Muscle of leg (tissue), 16 donors: ENCODE data around the gene HOATZ. TPM values are rescaled to one million over a fixed set of nuclear protein-coding genes. Genes with fewer than 3 reads are reported as not detected.

ENCODE experiments used
- DNase-seq: peaks from one replicate; pipeline ENCODE4 v3.0.0; 2013
- H3K27ac ChIP-seq: one replicate; pipeline ENCODE4 v1.5.1; 2013; ENCODE audit warnings: mild to moderate bottlenecking, low read length, control low read depth
- H3K27me3 ChIP-seq: one replicate; pipeline ENCODE4 v1.6.1; 2013; ENCODE audit warnings: low read length; ENCODE audit not compliant: control insufficient read depth, insufficient read depth
- H3K36me3 ChIP-seq: one replicate; pipeline ENCODE4 v1.6.1; 2013; ENCODE audit warnings: low read length; ENCODE audit not compliant: control insufficient read depth, insufficient read depth
- H3K4me1 ChIP-seq: one replicate; pipeline ENCODE4 v1.6.1; 2013; ENCODE audit warnings: low read length; ENCODE audit not compliant: control insufficient read depth, insufficient read depth
- H3K4me3 ChIP-seq: one replicate; pipeline ENCODE4 v1.5.1; 2013; ENCODE audit warnings: low read length, control low read depth
- H3K9me3 ChIP-seq: replicated peaks from 2 replicates; pipeline ENCODE4 v1.6.1; 2013; ENCODE audit warnings: low read depth, low read length; ENCODE audit not compliant: control insufficient read depth
- whole genome bisulfite sequencing: methylation state at CpG from one replicate; pipeline ENCODE4 v1.1.5; 2013; ENCODE audit warnings: missing lambda C conversion rate; ENCODE audit not compliant: insufficient coverage; 5-methylcytosine and 5-hydroxymethylcytosine counted together
- long read RNA-seq, 11 donors: transcript quantifications; one replicate each; lab custom pipeline, GENCODE V29; 2026
- polyA plus RNA-seq, 8 donors: library from polyadenylated mRNA; unstranded; fragments of 120-200 nt; gene quantifications; one replicate each; pipeline versions ENCODE4 v1.2.1 to v1.2.3, GENCODE V29; 2013; ENCODE audit warnings: inconsistent platforms in 1 of 8, low replicate concordance in 1 of 8; ENCODE audit not compliant: insufficient read length in 8 of 8, insufficient read depth in 1 of 8
- total RNA-seq: library from RNA; stranded (reverse); fragments of 120-200 nt; gene quantifications from one replicate; pipeline ENCODE4 v1.2.4, GENCODE V29; 2013

The HOATZ gene
- not detected for total RNA-seq
- under 1 TPM in 7 of 8 donors, not detected in 1; 0.09 to 0.60 (median 0.12) TPM for polyA plus RNA-seq
- long read RNA-seq, donor 1, result 0 reads
- long read RNA-seq, donor 2, result 0 reads
- long read RNA-seq, donor 3, result 0 reads
- long read RNA-seq, donor 4, result 0 reads
- long read RNA-seq, donor 5, result 0 reads
- long read RNA-seq, donor 6, result 0 reads
- long read RNA-seq, donor 7, result 0 reads
- long read RNA-seq, donor 8, result 0 reads
- long read RNA-seq, donor 9, result 0 reads
- long read RNA-seq, donor 10, result 0 reads
- long read RNA-seq, donor 11, result 0 reads

- H3K27ac ChIP-seq, result no peak within 1 kb of the TSS
- H3K36me3 ChIP-seq, result no peaks in the 10 kb centered on the region
- H3K9me3 ChIP-seq, result no peaks in the 10 kb centered on the region
- WGBS, result 2% methylated on average over 23 of the region's 39 CpGs
- peak; percentile 19 for DNase-seq
- peaks cover 9% of the 10 kb centered on the region for H3K4me1 ChIP-seq
- H3K4me3 ChIP-seq, result no peak within 1 kb of the TSS
- peaks cover 32% of the 10 kb centered on the region for H3K27me3 ChIP-seq
Measured at GRCh38 chr11:111514216-111515031, at the start of gene HOATZ. Gene HOATZ (plus strand): TSS chr11:111514778. CDS start chr11:111514785, 7 bp downstream.

GRCh38 chr11:111465400-111465799 is 49.2 kb upstream of the HOATZ start:
- H3K27me3 ChIP-seq, result peaks cover under 1% of the 10 kb centered on the region
- H3K36me3 ChIP-seq, result no peaks in the 10 kb centered on the region
- H3K9me3 ChIP-seq, result no peaks in the 10 kb centered on the region
- H3K4me1 ChIP-seq, result peaks cover 5% of the 10 kb centered on the region
- no CpG with 5 or more reads among the region's 1 CpG for WGBS
- H3K27ac ChIP-seq, result no peak overlapping the region
- no peak overlapping the region for H3K4me3 ChIP-seq
- DNase-seq, result no peak

- no peaks in the 10 kb centered on the region for H3K27me3 ChIP-seq
- H3K4me1 ChIP-seq, result no peaks in the 10 kb centered on the region
- DNase-seq, result no peak
- H3K9me3 ChIP-seq, result no peaks in the 10 kb centered on the region
- H3K27ac ChIP-seq, result no peak overlapping the region
- H3K4me3 ChIP-seq, result no peak overlapping the region
- no peaks in the 10 kb centered on the region for H3K36me3 ChIP-seq
Measured at GRCh38 chr11:111466615-111467014, 48.0 kb upstream of the HOATZ start.

GRCh38 chr11:111469200-111469599 is 45.4 kb upstream of the HOATZ start:
- no peaks in the 10 kb centered on the region for H3K4me1 ChIP-seq
- no peaks in the 10 kb centered on the region for H3K27me3 ChIP-seq
- H3K4me3 ChIP-seq, result no peak overlapping the region
- H3K27ac ChIP-seq, result no peak overlapping the region
- no peaks in the 10 kb centered on the region for H3K36me3 ChIP-seq
- peak; percentile 46 for DNase-seq
- H3K9me3 ChIP-seq, result no peaks in the 10 kb centered on the region
- WGBS, result 27% methylated on average over 3 of the region's 4 CpGs

- Histone ChIP-seq H3K36me3 (no peaks in the 10 kb centered on the region), H3K9me3 (no peaks in the 10 kb centered on the region), H3K4me1 (peaks cover 2% of the 10 kb centered on the region), H3K27me3 (no peaks in the 10 kb centered on the region), H3K4me3 (no peak overlapping the region), H3K27ac (no peak overlapping the region)
- no peak for DNase-seq
- WGBS, result no CpG with 5 or more reads among the region's 1 CpG
Measured at GRCh38 chr11:111472228-111472627, 42.4 kb upstream of the HOATZ start.

- peaks cover 2% of the 10 kb centered on the region for H3K4me1 ChIP-seq
- H3K9me3 ChIP-seq, result no peaks in the 10 kb centered on the region
- no peak for DNase-seq
Measured at GRCh38 chr11:111474432-111474831, 40.1 kb upstream of the HOATZ start.

GRCh38 chr11:111476366-111476765 is 38.2 kb upstream of the HOATZ start:
- WGBS, result no CpG with 5 or more reads among the region's 2 CpGs
- no peak overlapping the region for H3K4me3 ChIP-seq
- H3K27ac ChIP-seq, result no peak overlapping the region
- H3K9me3 ChIP-seq, result no peaks in the 10 kb centered on the region
- peaks cover 2% of the 10 kb centered on the region for H3K4me1 ChIP-seq
- H3K36me3 ChIP-seq, result no peaks in the 10 kb centered on the region
- no peak for DNase-seq
- peaks cover 2% of the 10 kb centered on the region for H3K27me3 ChIP-seq

More at GRCh38 chr11:111474432-111474831, 40.1 kb upstream of the HOATZ start:
- Histone ChIP-seq H3K4me3 (no peak overlapping the region), H3K36me3 (no peaks in the 10 kb centered on the region), H3K27me3 (peaks cover 2% of the 10 kb centered on the region), H3K27ac (no peak overlapping the region)

- Histone ChIP-seq H3K27ac (no peak overlapping the region), H3K27me3 (peaks cover 2% of the 10 kb centered on the region), H3K36me3 (no peaks in the 10 kb centered on the region), H3K4me1 (peaks cover 2% of the 10 kb centered on the region), H3K4me3 (no peak overlapping the region), H3K9me3 (no peaks in the 10 kb centered on the region)
- peak; percentile 77 for DNase-seq
- WGBS, result no CpG with 5 or more reads among the region's 3 CpGs
Measured at GRCh38 chr11:111476956-111477355, 37.6 kb upstream of the HOATZ start.

GRCh38 chr11:111477898-111478297 is 36.7 kb upstream of the HOATZ start:
- Histone ChIP-seq H3K27me3 (peaks cover 2% of the 10 kb centered on the region), H3K36me3 (no peaks in the 10 kb centered on the region), H3K9me3 (no peaks in the 10 kb centered on the region), H3K4me1 (peaks cover 2% of the 10 kb centered on the region), H3K27ac (no peak overlapping the region), H3K4me3 (no peak overlapping the region)
- DNase-seq, result no peak
- WGBS, result no CpG with 5 or more reads among the region's 2 CpGs

GRCh38 chr11:111479666-111480065 is 34.9 kb upstream of the HOATZ start:
- peaks cover 6% of the 10 kb centered on the region for H3K9me3 ChIP-seq
- peaks cover 2% of the 10 kb centered on the region for H3K4me1 ChIP-seq
- DNase-seq, result no peak
- no CpG with 5 or more reads among the region's 1 CpG for WGBS
- H3K4me3 ChIP-seq, result no peak overlapping the region
- H3K27ac ChIP-seq, result no peak overlapping the region
- no peaks in the 10 kb centered on the region for H3K36me3 ChIP-seq
- H3K27me3 ChIP-seq, result peaks cover 2% of the 10 kb centered on the region
